ENCODE data around the gene BTBD9.
"Not testable (repeated sequence)": the region's sequence is repeated elsewhere in the genome, so short reads cannot be mapped to it uniquely, and the experiment has no call there.

BTBD9 gene

DNA sequence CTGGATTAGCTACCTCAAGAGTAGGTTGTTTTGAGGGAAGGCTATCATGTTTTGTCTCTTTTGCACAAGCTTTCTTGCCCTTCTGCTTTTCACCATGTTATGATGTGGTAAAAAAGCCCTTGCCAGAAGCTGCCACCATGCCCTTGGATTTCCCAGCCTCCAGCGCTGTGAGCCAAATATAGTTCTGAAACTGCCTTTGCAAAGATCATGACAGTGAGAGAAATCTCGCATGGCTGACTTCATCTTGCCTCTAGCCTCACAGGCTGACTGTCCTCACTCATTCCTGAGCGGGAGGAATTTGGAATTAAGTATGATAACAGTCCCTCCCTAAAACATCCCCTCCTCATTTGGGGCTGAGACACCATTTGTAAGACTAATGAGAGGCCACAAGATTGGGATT is 207.7 kb downstream of the BTBD9 start:
- TF ChIP-seq, protein P1, sequence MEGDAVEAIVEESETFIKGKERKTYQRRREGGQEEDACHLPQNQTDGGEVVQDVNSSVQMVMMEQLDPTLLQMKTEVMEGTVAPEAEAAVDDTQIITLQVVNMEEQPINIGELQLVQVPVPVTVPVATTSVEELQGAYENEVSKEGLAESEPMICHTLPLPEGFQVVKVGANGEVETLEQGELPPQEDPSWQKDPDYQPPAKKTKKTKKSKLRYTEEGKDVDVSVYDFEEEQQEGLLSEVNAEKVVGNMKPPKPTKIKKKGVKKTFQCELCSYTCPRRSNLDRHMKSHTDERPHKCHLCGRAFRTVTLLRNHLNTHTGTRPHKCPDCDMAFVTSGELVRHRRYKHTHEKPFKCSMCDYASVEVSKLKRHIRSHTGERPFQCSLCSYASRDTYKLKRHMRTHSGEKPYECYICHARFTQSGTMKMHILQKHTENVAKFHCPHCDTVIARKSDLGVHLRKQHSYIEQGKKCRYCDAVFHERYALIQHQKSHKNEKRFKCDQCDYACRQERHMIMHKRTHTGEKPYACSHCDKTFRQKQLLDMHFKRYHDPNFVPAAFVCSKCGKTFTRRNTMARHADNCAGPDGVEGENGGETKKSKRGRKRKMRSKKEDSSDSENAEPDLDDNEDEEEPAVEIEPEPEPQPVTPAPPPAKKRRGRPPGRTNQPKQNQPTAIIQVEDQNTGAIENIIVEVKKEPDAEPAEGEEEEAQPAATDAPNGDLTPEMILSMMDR (IDR thresholded peaks at IDR 0.05; ENCODE audit: control extremely low read depth, extremely low read depth, low read depth, missing control alignments): no peak
- ChIA-PET POLR2A (no interaction called here), CTCF (no interaction called here)
- no peak for DNase-seq (ENCODE audit: extremely low spot score)

DNA sequence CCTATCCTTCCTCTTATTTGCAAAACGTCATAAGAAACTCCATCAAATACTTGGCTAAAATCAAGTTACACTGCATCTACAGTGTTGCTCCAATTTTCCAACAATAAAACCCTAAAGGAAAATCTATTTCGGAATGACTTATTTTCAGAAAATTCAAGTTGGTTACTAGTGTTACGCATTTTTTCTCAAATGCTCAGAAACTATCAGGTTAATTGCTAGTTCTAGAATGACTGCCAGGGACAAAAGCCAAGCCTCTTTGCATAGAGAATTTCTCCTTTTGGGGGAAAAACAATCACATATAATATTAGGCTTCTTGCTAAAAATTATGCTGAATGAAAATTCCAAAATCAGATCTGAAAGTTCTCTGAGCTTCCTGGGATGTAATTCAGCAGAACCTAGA is 210.2 kb downstream of the BTBD9 start:
- TF ChIP-seq, protein P1 (IDR thresholded peaks at IDR 0.05; ENCODE audit: control extremely low read depth, extremely low read depth, low read depth, missing control alignments): no peak
- DNase-seq (ENCODE audit: extremely low spot score): no peak
- ChIA-PET CTCF (interaction anchor here (1.3 to 2.7 kb wide), 2 partner anchors 12 to 64 kb away, joined by 4 to 5 read pairs; no protein-coding TSS in a partner anchor), POLR2A (no interaction called here)

DNA sequence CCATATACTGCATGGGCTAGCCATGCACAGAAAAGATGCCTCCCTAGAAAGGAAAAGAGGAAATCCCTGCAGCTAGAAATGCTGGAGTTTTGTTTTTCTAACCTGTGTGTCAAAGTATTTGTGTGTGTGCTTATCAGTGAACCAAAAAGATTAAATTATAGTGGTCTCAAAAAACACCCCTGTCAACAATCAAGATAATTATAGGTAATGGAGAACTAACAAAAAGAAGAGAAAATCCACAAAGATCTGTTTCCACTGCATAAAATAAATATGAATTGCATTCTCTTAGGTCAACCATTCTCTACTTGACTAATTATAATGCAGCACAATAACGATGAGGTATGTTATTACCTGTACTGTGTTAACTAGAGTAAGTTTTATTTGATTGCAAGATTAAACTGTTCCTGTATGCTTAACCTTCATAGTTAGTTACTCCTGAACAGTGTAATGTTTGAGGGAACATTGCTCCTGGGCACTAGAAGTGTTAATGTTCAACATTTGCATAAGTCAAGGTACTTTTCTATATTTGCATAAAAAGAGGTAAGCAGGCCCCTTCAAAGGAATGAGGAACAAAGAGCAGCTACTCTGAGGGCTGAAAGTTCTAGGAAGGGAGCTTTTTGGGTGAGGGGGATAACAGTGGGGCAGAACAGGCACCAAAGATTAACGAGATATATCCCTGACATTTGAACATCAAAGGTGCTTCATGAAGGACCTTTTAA is 212.1 kb downstream of the BTBD9 start:
- ChIA-PET POLR2A (no interaction called here), CTCF (interaction anchor here (0.6 to 1.8 kb wide), 7 partner anchors 10 to 205 kb away, joined by 3 to 4 read pairs (median 3); no protein-coding TSS in a partner anchor)
- TF ChIP-seq, protein P1 (IDR thresholded peaks at IDR 0.05; ENCODE audit: control extremely low read depth, extremely low read depth, low read depth, missing control alignments): no peak
- peak; percentile 57 for DNase-seq (ENCODE audit: extremely low spot score)

DNA sequence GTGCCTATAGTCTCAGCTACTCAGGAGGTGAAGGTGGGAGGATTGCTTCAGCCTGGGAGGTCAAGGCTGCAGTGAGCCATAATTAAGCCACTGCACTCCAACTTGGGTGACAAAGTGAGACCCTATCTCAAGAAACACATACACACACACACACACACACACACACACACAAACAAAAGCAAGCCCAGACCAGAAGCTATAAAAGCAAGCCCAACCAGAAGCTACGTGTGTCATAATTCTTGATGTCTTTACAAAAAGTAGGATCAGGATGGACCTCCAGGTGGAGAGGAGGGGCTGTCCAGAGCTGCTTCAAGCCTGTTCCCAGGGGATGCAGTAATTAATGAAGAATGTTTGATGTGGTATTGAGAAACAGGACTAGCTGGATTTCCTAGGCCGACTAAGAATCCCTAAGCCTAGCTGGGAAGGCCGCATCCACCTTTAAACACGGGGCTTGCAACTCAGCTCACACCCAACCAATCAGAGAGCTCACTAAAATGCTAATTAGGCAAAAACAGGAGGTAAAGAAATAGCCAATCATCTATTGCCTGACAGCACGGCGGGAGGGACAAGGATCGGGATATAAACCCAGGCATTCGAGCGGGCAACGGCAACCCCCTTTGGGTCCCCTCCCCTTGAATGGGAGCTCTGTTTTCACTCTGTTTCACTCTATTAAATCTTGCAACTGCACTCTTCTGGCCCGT is 213.8 kb downstream of the BTBD9 start:
- CTCF ChIA-PET: interaction anchor here (0.9 to 1.9 kb wide), 6 partner anchors 8 to 734 kb away, joined by 3 to 5 read pairs (median 4); no protein-coding TSS in a partner anchor
- POLR2A ChIA-PET: interaction anchor here (0.6 kb wide), 1 partner anchor 371 kb away, joined by 3 read pairs; no protein-coding TSS in a partner anchor
- DNase-seq (ENCODE audit: extremely low spot score): not testable (repeated sequence)

DNA sequence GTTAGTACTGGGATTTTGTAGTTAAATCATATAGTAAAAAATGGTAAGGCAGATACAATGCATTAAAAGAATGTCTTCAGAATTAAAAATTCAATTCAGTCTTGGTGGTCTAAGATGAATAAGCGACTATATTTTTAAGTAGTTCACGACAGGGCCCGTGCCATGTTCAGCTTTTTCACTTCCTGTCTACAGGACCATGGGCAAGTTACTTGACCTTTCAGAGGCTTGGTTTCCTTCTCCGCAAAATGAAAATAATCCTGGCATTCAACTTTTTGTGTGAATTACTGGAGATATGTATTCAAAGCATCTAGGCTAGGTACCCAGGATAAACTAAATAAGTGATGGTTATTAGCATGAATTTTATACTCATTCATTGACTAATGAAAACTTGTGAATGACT is 216.0 kb downstream of the BTBD9 start:
- ChIA-PET CTCF (no interaction called here), POLR2A (no interaction called here)
- TF ChIP-seq, protein P1 (IDR thresholded peaks at IDR 0.05; ENCODE audit: control extremely low read depth, extremely low read depth, low read depth, missing control alignments): no peak
- DNase-seq (ENCODE audit: extremely low spot score): no peak

DNA sequence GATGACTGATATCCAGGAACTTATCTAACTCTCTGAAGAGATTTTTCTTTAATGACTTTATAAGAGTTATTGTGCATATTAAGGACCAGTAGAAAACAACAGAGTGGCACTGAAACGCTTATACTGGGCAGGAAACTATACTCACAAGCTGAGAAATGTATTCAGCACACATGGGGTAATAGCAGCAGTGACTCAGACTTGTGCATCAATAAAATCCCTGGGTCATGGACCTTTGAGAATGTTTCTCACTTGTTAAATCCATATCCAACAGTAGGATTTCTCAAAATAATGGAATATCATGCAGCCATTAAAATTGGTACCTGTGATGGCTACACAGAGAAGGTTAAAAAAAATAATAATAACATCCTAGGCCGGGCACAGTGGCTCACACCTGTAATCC is 219.5 kb downstream of the BTBD9 start:
- no peak for DNase-seq (ENCODE audit: extremely low spot score)
- ChIA-PET CTCF (interaction anchor here (0.6 kb wide), 1 partner anchor 25 kb away, joined by 3 read pairs; no protein-coding TSS in a partner anchor), POLR2A (no interaction called here)
- TF ChIP-seq, protein P1 (IDR thresholded peaks at IDR 0.05; ENCODE audit: control extremely low read depth, extremely low read depth, low read depth, missing control alignments): no peak

DNA sequence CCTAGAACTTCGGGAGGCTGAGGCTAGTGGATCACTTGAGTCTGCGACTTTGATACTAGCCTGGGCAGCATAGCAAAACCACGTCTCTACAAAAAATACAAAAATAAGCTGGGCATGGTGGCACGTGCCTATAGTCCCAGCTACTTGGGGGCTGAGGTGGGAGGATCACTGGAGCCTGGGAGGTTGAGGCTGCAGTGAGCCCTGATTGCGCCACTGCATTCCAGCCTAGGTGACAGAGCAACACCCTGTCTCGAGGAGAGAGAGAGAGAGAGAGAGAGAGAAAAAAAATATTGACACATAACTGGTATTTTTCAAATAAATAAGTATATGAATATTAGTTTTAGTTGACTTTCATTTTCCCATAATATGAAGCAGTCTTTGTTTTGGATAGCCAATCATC is 222.2 kb downstream of the BTBD9 start:
- no peak for DNase-seq (ENCODE audit: extremely low spot score)
- CTCF ChIA-PET: interaction anchor here (1.4 kb wide), 1 partner anchor 9 kb away, joined by 4 read pairs; no protein-coding TSS in a partner anchor
- TF ChIP-seq, protein P1 (IDR thresholded peaks at IDR 0.05; ENCODE audit: control extremely low read depth, extremely low read depth, low read depth, missing control alignments): no peak
- POLR2A ChIA-PET: no interaction called here

Measured in GM10248 (cell line).